IPS-11a (cell line): ENCODE results near the gene TNFAIP2.

ENCODE experiments used
- H3K4me3 ChIP-seq: one replicate; pipeline ENCODE4 v1.5.1; 2013; ENCODE audit warnings: low read depth, low read length, control low read depth

TNFAIP2 gene, protein sequence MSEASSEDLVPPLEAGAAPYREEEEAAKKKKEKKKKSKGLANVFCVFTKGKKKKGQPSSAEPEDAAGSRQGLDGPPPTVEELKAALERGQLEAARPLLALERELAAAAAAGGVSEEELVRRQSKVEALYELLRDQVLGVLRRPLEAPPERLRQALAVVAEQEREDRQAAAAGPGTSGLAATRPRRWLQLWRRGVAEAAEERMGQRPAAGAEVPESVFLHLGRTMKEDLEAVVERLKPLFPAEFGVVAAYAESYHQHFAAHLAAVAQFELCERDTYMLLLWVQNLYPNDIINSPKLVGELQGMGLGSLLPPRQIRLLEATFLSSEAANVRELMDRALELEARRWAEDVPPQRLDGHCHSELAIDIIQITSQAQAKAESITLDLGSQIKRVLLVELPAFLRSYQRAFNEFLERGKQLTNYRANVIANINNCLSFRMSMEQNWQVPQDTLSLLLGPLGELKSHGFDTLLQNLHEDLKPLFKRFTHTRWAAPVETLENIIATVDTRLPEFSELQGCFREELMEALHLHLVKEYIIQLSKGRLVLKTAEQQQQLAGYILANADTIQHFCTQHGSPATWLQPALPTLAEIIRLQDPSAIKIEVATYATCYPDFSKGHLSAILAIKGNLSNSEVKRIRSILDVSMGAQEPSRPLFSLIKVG

DNA sequence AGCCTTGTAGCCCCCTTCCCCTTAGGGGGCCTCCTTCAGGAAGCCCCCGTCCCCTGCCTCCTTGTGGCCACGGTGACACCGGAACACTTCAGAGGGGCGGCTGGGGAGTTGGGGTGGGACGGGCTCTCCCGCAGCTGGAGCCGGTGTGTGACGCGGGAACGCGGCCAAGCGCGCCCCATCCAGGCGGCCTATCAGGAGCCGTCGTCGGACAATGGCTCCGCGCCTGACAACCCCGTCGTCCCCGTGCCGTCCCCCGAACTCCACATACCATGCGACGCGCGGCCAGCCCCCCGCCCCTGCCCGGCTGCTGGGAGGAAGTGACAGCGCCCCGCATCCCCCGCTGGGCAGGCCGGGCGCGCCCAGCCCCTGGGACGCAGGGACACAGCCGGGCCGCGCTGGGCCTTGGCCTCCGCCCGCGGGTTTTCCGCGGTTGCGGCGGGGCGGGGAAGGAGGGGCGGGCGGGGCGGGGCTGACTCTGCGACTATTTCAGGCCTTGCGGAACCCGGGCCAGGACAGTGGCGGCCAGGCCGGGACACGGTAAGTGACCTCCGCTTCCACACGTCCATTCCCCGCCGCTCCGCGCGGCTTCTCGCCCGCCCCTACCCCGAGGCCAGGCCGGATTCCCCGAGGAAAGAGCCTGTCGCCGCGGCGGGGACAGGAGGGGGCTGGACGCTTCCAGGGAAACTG lies at the start of gene TNFAIP2:
Gene TNFAIP2, plus strand, starts transcription at position 515 of the 687 bp plus-strand sequence. CDS start 2,997 bp downstream, outside the sequence.
- H3K4me3 ChIP-seq, result peak within 1 kb of the TSS; percentile 24

DNA sequence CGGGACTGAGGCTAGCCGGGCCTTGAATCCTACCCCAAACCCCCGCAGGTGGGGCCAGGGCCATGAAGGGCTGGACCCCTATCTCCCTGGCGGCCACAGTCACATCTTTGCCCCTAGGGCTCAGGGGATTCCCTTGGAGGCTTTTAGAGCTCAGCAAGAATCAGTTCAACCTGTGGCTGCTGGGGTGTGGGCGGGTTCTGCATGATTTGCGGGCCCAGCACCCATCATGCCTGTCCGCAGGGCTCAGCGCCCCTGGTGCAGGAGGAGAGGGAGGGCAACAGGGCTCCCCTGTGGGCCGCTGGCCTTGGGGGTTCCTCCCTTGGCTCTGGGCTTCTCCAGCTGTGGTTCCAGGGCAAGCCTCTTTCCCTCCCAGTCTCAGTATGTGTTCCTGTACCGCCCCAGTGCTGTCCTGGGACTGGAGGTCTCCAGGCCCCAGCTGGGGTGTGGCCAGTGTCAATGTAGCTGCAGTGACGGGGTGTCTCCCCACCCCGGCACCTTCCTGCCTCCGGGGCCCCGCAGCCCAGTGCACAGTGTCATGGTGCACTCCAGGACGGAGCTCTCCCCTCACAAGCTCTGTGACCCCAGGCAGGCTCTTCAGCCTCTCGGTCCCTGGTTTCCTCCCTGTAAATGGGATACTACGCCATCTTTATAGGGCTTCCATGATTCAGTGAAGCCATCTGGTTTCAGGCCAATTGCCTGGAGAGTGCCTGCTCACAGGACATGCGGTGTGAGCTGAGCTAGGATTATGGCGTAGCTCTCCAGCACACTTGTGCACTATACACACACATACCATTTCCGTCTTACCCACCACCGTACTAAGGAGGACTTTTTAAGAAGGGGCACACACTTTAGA lies 49.2 kb upstream of the TNFAIP2 start:
- no peak overlapping the region for H3K4me3 ChIP-seq

DNA sequence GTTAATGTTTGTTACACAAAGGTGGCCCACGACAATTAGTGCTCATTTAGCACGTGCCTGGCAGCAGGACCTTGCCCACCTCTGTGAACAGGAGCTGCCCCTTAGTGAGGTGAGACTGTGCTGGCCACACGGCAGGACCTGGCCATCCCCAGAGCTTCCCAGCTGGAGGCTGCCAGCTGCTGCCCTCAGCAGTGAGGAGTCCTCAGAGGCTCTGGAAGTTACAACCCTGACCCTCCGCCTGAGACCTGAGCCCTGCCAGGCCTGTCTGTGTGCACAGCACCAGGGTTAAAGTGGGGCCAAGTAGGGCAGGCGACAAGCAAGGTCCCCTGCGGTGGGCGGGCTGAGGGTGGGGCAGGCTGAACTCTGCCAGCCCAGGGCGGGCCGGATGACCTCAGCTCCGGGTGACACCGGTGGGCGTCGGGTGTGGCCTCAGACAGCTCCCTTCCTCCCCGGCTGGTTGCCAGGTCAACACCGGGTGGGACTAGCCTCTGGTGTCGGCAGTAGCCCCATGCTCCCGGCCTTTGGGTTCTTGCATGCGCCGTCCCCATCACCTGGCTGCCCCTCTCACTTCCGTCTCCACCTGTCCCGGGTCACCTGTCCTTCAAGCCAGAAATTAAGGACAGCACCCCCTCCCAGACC lies 48.4 kb upstream of the TNFAIP2 start:
- H3K4me3 ChIP-seq, result peak overlapping the region; percentile 47

DNA sequence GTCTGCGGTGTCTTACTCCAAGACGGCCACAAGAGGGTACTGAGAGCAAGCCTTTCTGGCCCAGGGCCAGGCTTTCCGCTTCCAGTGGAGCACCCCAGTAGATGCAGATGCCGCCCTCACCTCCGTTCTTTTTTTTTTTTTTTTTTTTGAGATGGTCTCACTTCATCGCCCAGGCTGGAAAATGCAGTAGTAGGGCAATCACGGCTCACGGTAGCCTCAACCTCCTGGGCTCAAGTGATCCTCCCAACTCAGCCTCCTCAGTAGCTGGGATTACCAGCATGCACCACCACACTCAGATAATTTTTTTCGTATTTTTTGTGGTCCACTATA lies 44.9 kb upstream of the TNFAIP2 start:
- no peak overlapping the region for H3K4me3 ChIP-seq

DNA sequence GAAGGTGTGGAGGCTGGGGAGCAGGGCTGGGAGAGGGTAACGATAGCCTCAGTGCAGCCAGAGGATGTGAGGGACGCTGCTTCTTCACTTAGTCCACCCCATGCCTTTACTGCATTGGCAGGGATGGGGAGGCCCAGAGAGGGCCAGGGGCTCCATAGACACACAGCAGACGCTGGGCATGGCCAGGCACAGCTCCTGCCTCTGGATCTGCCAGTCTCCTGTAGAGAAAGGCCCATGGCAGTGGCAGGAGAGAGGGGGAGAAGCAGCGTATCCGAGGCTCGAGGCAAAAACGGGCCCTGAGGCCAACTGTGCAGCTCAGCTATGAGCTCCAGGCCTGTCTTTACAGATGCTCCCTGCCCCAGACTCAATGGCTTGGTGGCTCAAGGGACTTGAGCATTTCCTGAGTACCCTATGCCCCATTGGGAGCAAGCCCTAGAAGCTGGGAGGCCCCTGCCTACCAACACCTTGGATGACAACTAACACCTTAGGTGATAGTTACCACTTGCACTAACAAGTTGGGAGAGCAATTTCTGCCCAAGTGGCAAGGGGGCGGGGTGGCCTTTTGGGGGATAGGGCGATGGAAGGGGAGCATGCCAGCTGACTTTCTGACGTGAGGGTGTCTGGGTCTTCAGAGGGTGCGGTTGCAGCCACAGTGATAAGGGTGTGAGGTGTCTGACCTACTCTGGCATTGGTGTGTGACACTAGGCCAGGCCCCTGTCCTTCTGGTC lies 44.2 kb upstream of the TNFAIP2 start:
- no peak overlapping the region for H3K4me3 ChIP-seq

DNA sequence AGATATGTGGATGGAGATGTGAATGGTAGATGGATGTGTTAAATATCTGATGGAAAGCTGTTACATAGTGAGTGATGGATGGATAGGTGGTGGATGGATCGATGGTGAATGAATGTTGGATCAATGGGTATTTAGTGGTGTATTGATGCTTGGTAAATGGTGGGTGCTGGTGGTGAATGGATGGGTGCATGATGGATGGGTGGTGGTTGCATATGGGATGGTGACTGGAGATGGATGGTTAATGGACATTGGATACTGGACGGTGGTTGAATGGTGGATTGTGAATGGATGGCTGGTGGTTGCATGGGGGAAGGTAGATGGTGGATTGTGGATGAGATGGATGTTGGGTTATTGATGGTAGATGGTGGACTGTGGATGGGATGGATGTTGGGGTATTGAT lies 41.3 kb upstream of the TNFAIP2 start:
- H3K4me3 ChIP-seq, result no peak overlapping the region

DNA sequence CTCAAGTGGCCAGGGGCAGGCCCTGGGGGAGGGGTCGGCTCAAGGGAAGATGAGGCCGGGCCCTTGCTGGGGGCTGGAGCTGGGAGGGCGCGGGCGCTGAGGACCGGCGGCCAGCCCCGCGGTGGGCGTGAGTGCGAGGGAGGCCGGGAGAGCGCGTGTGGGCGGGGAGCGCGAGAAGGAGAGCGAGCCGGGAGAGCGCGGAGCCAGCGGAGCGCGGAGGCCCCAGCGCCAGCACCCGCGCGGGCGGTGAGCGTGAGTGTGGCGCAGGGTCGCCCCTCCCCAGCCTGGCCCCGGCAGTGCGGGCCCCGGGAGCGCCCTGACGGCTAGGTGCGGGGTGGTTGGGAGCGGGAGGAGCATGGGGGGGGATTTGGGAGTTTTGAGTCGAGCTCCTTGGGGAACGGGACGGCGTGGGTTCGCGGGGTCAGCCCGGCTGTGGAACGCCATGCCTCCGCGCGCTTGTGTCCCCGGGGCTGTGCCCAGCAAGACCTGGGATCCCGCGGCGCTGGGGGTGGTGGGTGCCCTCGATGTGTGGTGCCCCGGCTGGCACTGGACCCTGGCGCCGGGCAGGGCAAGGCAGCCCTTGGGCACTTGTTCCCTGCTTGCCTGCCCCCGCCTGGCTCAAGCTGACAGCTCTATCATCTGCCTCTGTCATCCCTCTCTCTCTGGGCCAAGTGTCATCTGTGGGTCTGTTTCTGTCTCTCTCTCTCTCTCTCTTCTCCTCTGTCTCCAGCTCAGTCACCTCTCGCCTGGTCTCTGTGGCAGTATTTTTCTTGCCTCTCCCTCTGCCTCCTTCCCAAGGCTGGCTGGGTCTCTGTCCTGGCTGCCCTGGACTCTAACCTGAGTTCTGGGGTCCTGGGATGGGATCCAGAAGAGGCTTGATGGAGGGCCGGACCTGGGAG lies 39.0 kb upstream of the TNFAIP2 start, which contains the start of gene LBHD2:
Gene LBHD2, plus strand, starts transcription at position 190 of the 899 bp plus-strand sequence. CDS start 1,803 bp downstream, outside the sequence.
- peak within 1 kb of the TSS; percentile 4 for H3K4me3 ChIP-seq

DNA sequence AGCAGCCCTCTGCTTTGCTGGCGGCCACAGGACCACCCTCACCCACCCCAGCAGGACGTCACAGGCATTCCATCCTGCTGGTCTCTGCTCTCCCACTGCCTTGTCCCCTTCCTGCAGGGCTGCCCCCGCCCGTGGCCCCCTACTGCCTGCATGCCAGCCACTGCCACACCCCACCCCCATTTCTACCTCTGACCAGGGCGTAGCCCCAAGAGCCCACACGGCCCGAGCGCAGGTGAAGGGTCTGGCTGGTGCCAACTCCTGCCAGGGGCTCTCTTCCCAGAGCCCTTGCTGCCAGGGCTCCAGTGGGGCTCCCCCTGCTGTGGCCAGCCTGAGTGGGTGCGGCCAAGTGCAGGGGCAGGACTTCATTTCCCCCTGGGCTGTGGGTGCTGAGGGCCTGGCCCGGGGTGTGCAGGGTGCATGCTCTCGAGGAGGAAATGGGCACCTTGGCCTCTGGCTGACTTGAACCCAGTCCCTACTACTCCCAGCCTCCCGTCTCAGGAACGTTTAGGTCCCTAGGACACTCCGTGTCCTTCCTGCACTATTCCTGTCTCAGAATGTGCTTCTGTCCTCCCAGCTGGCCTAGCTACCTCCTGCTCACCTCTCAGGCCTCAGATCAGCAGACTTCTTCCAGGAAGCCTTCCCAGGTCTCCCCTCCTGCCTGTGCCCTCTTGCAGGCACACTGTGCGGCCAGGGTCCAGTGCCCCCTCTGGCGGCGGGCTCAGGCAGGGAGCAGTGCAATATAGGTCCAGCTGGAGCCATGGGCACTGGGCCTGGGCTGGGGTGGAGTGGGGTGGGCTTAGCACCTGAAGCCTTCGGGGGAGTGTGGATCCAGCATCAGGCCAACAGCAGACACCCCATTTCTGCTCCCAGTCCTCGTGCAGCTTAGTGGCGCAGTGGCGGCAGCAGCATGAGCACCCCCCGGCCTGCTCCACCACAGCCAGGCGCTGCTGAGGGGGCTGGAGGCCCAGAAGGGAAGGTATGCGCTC lies 37.9 kb upstream of the TNFAIP2 start:
- no peak overlapping the region for H3K4me3 ChIP-seq

DNA sequence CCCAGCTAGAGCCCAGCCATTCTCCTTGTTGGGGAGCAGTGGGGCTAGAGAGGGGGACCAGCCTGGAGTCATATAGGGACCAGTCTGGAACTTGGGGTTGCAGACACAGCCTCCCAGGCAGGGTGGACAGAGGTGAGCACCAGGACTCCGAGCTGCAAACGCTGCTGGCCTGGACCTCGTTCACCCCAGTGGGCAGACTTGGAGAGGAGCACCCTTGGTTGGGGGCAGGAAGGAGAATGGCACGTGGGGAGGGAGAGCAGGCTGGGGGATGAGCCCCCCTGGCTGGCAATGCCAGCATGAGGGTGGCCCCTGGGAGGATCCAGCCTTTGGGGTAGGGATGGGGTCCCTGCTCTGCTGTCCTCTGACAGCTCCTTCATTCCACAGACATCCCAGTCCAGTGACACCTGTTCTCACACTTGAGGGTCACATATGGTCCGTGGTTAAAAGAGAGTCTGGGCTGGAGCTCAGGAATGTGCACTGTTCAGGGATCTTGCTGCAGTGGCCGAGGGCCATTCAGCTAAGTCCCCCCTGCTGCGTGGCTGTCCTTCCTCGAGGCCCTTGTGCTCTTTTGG lies 36.4 kb upstream of the TNFAIP2 start:
- no peak overlapping the region for H3K4me3 ChIP-seq

DNA sequence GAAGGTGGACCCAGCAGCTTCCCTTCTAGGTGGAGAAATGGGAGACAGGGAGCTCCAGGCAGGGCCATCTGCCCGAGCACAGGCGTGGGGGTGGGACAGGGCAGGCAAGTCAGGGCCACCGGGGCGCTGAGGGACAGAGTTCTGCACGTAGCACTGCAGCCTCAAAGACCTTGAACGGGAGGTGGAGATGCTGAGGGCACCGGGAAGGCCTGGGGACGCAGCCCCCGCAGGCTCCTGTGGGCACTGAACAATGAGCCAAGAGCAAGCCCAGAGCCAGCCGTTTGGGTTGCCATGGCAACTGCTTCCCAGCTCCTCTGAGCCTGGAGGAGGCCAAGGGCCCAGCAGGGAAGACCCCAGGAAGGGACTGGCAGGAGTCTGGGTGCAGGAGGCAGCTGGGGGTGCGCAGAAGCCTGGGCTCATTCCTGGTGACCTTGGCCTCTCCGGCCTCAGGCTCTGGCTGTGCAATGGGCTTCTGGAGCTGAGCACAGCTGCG lies 35.9 kb upstream of the TNFAIP2 start:
- H3K4me3 ChIP-seq, result no peak overlapping the region

DNA sequence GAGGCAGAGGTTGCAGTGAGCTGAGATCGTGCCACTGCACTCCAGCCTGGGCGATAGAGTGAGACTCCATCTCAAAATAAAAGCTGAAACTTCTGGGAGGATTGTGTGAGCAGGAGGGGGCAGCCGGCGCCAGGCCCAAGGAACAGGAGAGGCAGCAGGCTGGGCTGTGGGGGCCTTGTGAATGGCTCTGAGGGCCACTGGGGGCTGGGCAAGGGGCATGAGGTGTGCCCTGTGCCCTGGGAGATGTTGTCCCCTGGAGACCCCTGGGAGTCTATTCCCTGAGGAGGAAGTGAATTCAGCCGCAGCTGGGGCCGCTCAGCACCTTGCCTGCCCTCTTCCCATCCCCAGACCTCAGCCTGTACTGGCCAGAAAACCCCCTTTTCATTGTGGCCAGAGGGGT lies 34.3 kb upstream of the TNFAIP2 start:
- H3K4me3 ChIP-seq, result no peak overlapping the region

DNA sequence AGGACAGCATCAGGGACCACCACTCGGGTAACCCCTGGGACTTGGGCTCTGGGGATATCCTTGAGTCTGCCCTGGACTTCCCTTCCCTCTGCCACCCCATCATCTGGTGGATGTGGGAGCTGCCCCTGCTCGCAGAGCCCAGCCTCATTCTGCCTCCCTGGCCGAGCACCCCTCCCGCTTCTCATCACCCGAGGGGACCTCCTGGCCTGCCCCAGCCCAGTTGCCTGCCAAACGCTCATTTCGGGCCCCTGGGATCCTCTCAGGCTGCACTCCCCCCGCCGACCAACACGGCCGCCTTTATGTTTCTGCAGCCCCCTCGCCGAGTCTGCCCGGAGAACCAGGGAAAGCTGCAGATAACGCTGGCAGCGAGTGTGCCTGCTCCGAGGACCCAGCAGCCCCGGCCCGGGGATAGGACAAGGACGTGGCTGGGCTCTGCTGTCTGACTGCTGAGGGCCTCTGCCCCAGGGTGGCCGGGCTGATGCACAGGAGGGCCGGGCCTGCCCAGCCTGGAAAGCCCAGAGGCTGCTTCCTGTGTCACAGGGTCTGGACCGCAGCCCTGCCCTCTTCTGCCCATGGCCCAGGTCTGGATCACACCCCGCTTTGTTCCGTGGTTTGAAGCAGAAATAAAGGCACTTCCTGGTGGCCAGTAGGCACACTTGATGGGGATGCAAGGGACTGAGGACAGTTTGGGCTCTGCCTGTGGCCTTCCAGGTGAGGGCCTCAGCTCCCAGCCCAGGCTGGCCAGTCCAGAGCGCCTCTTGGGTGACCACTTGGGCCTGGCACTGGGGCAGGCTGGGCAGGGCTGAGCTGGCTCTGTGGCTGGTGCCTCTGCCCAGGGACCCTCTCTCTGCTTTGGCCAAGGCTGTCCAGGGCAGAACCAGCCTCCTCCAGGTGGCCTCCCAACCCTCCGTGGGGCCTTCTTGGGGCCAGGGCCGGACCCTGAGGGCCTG lies 33.6 kb upstream of the TNFAIP2 start:
- no peak overlapping the region for H3K4me3 ChIP-seq

DNA sequence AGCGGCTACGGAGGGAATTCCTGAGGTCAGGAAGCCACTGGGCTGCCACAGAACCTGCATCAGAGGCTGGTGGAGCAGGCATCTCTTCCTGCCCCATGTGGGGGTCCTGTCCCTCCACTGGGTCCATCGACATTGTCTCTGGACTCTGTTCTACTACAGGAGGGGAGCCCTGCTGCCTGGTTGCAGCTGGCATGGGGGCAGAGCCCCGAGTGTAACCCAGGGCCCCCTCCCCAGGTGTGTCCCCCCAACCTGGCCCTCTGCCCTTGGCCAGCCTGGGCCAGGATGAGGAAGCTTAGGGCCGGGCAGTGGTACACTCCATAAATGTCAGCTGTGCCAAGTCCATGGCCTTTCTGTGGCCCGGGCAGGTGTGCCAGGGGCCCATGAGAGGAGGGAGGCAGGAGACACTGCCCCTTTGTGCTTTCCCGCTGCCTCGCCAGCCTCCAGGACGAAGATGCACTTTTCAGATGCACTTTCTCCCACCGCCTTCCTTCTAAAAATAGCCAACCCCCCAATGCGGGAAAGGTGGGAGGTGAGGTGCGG lies 32.7 kb upstream of the TNFAIP2 start:
- no peak overlapping the region for H3K4me3 ChIP-seq

DNA sequence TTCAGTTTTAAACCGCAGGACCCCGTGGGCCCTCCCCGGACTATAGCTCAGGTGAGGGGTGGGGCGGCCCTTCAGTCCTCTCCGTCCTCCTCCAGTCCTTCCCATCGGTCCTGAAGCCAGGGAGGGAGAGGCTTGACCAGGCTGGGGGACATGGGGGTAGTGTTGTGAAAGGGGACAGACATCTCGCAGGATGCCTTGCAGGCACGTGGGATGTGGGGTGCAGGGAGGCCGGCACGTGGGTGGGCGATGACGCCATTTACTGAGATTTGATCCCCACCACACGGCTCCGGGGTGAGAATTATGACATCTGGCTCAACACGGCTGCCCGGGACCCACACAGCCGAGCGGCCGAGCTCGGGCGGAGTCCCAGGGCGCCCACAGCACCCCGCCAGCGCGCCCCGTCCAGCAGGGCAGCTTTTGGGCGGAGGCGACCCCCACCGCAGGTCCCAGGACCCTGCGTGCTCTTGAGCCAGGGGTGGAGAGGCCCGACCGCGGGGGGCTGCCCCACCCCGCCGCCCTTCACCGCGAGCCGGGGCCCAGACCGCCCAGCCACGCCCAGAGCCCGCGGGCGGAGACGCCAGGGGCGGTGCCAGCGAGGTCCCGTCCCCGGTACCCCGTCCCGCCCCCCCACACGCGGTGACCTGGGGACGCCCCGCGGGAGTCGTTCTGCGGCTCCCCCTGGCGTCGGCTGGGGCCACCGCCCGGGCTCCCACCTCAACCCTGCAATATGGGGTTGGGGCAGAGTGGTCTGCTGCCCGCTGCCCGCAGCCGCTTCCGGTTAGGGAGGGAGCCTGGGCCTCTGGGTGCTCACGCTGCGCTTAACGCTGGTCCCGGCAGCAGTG lies 32.0 kb upstream of the TNFAIP2 start:
- peak overlapping the region; percentile 13 for H3K4me3 ChIP-seq

DNA sequence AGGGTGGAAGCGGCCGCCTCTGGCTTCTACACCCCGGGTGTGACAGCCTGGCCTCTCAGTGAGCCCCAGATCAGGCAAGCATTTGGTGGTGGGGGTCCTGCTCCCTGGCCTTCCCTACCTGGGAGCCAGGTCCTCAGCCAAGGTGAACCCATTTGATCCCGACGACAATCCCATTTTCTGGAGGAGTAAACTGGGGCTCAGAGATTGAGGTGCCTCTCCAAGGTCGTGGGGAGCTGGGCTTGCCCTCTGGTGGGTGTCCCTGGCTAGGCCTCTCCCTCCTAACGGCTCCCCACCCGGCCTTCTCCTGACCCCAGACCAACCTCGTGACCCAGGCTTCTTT lies 31.4 kb upstream of the TNFAIP2 start:
- H3K4me3 ChIP-seq, result no peak overlapping the region
